ES-I3 (cell line): ENCODE measurements around the gene GSPT1.
"Not testable (repeated sequence)": the region's sequence is repeated elsewhere in the genome, so short reads cannot be mapped to it uniquely, and the experiment has no call there.

ENCODE experiments used
- H3K36me3 ChIP-seq: 2 replicates; pipeline ENCODE4 v1.6.1; 2013; ENCODE audit warnings: mild to moderate bottlenecking, low read length, control low read depth, moderate library complexity; ENCODE audit not compliant: insufficient read depth
- H3K4me1 ChIP-seq: 2 replicates; pipeline ENCODE4 v1.6.1; 2013; ENCODE audit warnings: mild to moderate bottlenecking, control low read depth, low read length; ENCODE audit not compliant: insufficient read depth
- H3K9ac ChIP-seq: 2 replicates; pipeline ENCODE4 v1.6.1; 2013; ENCODE audit warnings: low read depth, mild to moderate bottlenecking, low read length, moderate library complexity
- H3K9me3 ChIP-seq: 2 replicates; pipeline ENCODE4 v1.6.1; 2013; ENCODE audit warnings: mild to moderate bottlenecking, low read length, moderate library complexity; ENCODE audit not compliant: control insufficient read depth, insufficient read depth

Gene GSPT1

GRCh38 chr16:11824362-11824761, 91.4 kb downstream of the GSPT1 start:
- Histone ChIP-seq H3K4me1 (peaks cover 4% of the 10 kb centered on the region; the same call in 1 of the 2 replicates), H3K9ac (no peak overlapping the region), H3K36me3 (no peaks in the 10 kb centered on the region), H3K9me3 (no peaks in the 10 kb centered on the region)

GRCh38 chr16:11823645-11824044, 92.1 kb downstream of the GSPT1 start:
- not testable (repeated sequence) for H3K4me1 ChIP-seq, H3K36me3 ChIP-seq, H3K9me3 ChIP-seq, H3K9ac ChIP-seq

GRCh38 chr16:11819798-11820197, 96.0 kb downstream of the GSPT1 start:
- H3K4me1 ChIP-seq, result peaks cover 4% of the 10 kb centered on the region; the same call in 1 of the 2 replicates
- no peaks in the 10 kb centered on the region for H3K36me3 ChIP-seq
- H3K9me3 ChIP-seq, result no peaks in the 10 kb centered on the region
- no peak overlapping the region for H3K9ac ChIP-seq

GRCh38 chr16:11818970-11819369, 96.8 kb downstream of the GSPT1 start:
- not testable (repeated sequence) for H3K4me1 ChIP-seq, H3K9ac ChIP-seq, H3K9me3 ChIP-seq, H3K36me3 ChIP-seq
